ENCODE measurements around the gene PRDM4. TPM values are rescaled to one million over a fixed set of nuclear protein-coding genes. Genes with fewer than 3 reads are reported as not detected.

The PRDM4 gene
- total RNA-seq, 2 donors from 2014 or later = 20.0 to 24.5 TPM

- Mint-ChIP-seq H3K27ac (no peak overlapping the region), H3K27me3 (ENCODE audit: insufficient read depth) (peaks cover 91% of the 10 kb centered on the region)
These were observed 15.2 kb upstream of the PRDM4 start for GRCh38 chr12:107776171-107776570.

GRCh38 chr12:107775093-107775721 is 14.3 kb upstream of the PRDM4 start:
- peak overlapping the region; percentile 35 for H3K4me3 Mint-ChIP-seq
- H3K27me3 Mint-ChIP-seq (ENCODE audit: insufficient read depth) = peaks cover 92% of the 10 kb centered on the region
- no peaks in the 10 kb centered on the region for H3K36me3 ChIP-seq (ENCODE audit: control insufficient read depth, insufficient read depth, low read length)
- no peak overlapping the region for H3K27ac ChIP-seq (ENCODE audit: low read depth, low read length)
- no peaks in the 10 kb centered on the region for H3K4me1 ChIP-seq (ENCODE audit: control insufficient read depth, insufficient read depth, low read length)
- H3K4me3 ChIP-seq (ENCODE audit: low read length) = peak overlapping the region; percentile 70
- TF ChIP-seq, protein P1, sequence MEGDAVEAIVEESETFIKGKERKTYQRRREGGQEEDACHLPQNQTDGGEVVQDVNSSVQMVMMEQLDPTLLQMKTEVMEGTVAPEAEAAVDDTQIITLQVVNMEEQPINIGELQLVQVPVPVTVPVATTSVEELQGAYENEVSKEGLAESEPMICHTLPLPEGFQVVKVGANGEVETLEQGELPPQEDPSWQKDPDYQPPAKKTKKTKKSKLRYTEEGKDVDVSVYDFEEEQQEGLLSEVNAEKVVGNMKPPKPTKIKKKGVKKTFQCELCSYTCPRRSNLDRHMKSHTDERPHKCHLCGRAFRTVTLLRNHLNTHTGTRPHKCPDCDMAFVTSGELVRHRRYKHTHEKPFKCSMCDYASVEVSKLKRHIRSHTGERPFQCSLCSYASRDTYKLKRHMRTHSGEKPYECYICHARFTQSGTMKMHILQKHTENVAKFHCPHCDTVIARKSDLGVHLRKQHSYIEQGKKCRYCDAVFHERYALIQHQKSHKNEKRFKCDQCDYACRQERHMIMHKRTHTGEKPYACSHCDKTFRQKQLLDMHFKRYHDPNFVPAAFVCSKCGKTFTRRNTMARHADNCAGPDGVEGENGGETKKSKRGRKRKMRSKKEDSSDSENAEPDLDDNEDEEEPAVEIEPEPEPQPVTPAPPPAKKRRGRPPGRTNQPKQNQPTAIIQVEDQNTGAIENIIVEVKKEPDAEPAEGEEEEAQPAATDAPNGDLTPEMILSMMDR (conservative IDR thresholded peaks at IDR 0.05) = peak; percentile 65
- peaks cover 95% of the 10 kb centered on the region for H3K27me3 ChIP-seq (ENCODE audit: control insufficient read depth, insufficient read depth, low read length, poor library complexity, severe bottlenecking)
- 2 to 3% methylated on average over 33 to 66 of the region's 66 CpGs for WGBS, 2 experiments (ENCODE audit: insufficient coverage in 1 of 2, insufficient read length in 1 of 2)
- no peaks in the 10 kb centered on the region for H3K9me3 ChIP-seq (ENCODE audit: control insufficient read depth, low read length)
- H3K9ac ChIP-seq (ENCODE audit: extremely low read depth, low read length, poor library complexity, severe bottlenecking) = no peak overlapping the region
- H3K36me3 Mint-ChIP-seq (ENCODE audit: low read depth) = no peaks in the 10 kb centered on the region
- no peak overlapping the region for H3K27ac Mint-ChIP-seq
- no peaks in the 10 kb centered on the region for H3K4me1 Mint-ChIP-seq
- peak; percentile 95 for DNase-seq
- H3K9me3 Mint-ChIP-seq = no peaks in the 10 kb centered on the region

More at GRCh38 chr12:107776171-107776570, 15.2 kb upstream of the PRDM4 start:
- Histone ChIP-seq H3K4me3 (ENCODE audit: low read length) (no peak overlapping the region), H3K27me3 (ENCODE audit: control insufficient read depth, insufficient read depth, low read length, poor library complexity, severe bottlenecking) (peaks cover 95% of the 10 kb centered on the region), H3K4me1 (ENCODE audit: control insufficient read depth, insufficient read depth, low read length) (no peaks in the 10 kb centered on the region), H3K9ac (ENCODE audit: extremely low read depth, low read length, poor library complexity, severe bottlenecking) (no peak overlapping the region), H3K27ac (ENCODE audit: low read depth, low read length) (no peak overlapping the region), H3K9me3 (ENCODE audit: control insufficient read depth, low read length) (no peaks in the 10 kb centered on the region), H3K36me3 (ENCODE audit: control insufficient read depth, insufficient read depth, low read length) (no peaks in the 10 kb centered on the region)
- Mint-ChIP-seq H3K4me1 (no peaks in the 10 kb centered on the region), H3K36me3 (ENCODE audit: low read depth) (no peaks in the 10 kb centered on the region), H3K4me3 (no peak overlapping the region), H3K9me3 (no peaks in the 10 kb centered on the region)
- DNase-seq = no peak
- TF ChIP-seq, protein P1 (conservative IDR thresholded peaks at IDR 0.05) = no peak
- 40 to 71% methylated on average over 3 to 6 of the region's 6 CpGs for WGBS, 2 experiments (ENCODE audit: insufficient coverage in 1 of 2, insufficient read length in 1 of 2)

GRCh38 chr12:107774349-107775029 is 13.6 kb upstream of the PRDM4 start, which contains the start of gene ASCL4:
Gene ASCL4, plus strand, starts transcription at chr12:107774704. Its CDS starts 515 bp downstream, at chr12:107775219.
- Histone ChIP-seq H3K4me1 (ENCODE audit: control insufficient read depth, insufficient read depth, low read length) (no peaks in the 10 kb centered on the region), H3K9ac (ENCODE audit: extremely low read depth, low read length, poor library complexity, severe bottlenecking) (no peak within 1 kb of the TSS), H3K9me3 (ENCODE audit: control insufficient read depth, low read length) (no peaks in the 10 kb centered on the region), H3K27ac (ENCODE audit: low read depth, low read length) (no peak within 1 kb of the TSS), H3K36me3 (ENCODE audit: control insufficient read depth, insufficient read depth, low read length) (no peaks in the 10 kb centered on the region), H3K27me3 (ENCODE audit: control insufficient read depth, insufficient read depth, low read length, poor library complexity, severe bottlenecking) (peaks cover 97% of the 10 kb centered on the region), H3K4me3 (ENCODE audit: low read length) (peak within 1 kb of the TSS; percentile 70)
- H3K36me3 Mint-ChIP-seq (ENCODE audit: low read depth) = no peaks in the 10 kb centered on the region
- H3K4me1 Mint-ChIP-seq = no peaks in the 10 kb centered on the region
- H3K4me3 Mint-ChIP-seq = peak within 1 kb of the TSS; percentile 35
- peaks cover 92% of the 10 kb centered on the region for H3K27me3 Mint-ChIP-seq (ENCODE audit: insufficient read depth)
- TF ChIP-seq, protein P1 (conservative IDR thresholded peaks at IDR 0.05) = no peak
- no peaks in the 10 kb centered on the region for H3K9me3 Mint-ChIP-seq
- H3K27ac Mint-ChIP-seq = no peak within 1 kb of the TSS
- peak; percentile 52 for DNase-seq
- WGBS, 2 experiments (ENCODE audit: insufficient coverage in 1 of 2, insufficient read length in 1 of 2) = 64 to 67% methylated on average over 12 to 13 of the region's 13 CpGs

Measured in endodermal cell (in vitro differentiated cells).